HK-2 (cell line): ENCODE results near the gene TRAPPC3.
A peak's percentile ranks its signal among the peaks of the same experiment; 100 is the strongest.

ENCODE experiments used
- DNase-seq: peaks from one replicate; pipeline ENCODE4 v3.0.0-alpha.2; 2018; ENCODE audit not compliant: unreplicated experiment

The TRAPPC3 gene

DNA sequence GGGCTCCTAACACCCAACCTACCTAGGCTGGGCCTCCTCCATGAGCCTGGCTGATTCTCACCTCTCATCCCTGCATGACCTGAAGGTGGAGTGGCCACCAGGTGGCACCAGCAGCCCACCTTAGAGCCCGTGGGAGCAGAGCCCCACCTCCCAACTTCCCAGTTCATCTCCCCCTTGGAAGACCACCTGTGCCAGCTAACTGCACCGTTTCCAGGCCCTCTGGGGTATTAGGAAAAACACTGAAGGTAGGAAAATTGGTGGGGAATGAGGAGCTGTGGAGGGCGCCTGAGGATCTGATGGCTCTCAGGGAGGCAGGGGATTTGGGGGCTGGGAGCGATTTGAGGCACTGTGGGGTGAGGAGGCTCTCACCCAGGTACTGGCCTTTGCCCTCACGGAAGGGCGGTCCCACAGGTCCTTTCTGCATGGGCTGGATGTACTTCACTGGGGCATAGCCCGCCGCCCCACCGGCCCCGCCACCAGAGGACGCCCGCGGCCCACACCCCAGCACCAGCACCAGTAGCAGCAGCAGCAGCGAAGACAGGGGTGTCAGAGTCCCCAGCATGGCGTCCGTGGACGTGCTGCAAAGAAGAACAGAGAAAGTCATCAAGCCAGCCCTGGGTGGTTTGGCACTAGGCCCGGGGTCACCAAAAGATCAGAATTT, 49.5 kb downstream of the TRAPPC3 start:
- peak; percentile 80 for DNase-seq

- DNase-seq = no peak
Measured at GRCh38 chr1:36098650-36099365, 50.5 kb downstream of the TRAPPC3 start.

DNA sequence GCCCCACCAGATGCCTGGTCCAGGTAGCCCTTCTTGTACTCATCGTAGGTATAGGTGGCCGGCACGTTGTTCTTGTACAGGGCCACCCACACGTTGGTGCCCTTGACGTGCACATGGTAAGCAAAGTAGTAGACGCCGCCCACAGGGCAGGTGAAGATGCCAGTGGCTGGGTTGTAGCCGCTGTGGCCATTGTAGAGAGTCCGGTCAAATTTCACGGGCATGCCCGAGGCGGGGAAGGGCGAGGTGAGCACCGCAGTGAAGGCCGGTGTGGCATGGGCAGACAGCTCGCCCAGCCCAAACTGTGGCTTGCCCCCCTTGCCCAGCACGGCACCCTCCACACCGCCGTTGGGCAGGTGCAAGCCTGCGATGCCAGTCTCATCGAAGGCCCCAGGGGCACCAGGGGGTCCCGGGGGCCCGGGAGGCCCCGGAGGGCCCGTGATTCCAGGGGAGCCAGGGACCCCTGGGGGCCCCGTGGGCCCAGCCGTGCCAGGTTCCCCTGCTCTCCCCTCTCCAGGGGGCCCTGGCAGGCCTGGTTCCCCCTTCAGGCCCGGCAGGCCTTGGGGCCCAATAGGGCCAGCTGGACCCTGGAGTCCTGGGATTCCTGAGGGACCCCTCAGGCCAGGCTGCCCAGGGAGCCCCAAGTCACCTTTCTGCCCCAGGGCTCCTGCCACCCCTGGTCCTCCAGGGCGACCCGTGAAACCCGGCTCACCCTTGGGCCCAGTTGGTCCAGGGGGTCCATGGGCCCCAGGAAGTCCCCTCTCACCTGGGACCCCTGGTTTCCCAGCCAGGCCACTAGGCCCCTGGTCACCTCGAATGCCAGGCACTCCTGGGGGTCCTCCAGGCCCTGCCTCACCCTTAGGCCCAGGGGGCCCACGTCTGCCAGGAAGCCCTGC, 51.3 kb downstream of the TRAPPC3 start:
- no peak for DNase-seq

GRCh38 chr1:36096500-36097432, 52.5 kb downstream of the TRAPPC3 start:
- DNase-seq = peak; percentile 22

DNA sequence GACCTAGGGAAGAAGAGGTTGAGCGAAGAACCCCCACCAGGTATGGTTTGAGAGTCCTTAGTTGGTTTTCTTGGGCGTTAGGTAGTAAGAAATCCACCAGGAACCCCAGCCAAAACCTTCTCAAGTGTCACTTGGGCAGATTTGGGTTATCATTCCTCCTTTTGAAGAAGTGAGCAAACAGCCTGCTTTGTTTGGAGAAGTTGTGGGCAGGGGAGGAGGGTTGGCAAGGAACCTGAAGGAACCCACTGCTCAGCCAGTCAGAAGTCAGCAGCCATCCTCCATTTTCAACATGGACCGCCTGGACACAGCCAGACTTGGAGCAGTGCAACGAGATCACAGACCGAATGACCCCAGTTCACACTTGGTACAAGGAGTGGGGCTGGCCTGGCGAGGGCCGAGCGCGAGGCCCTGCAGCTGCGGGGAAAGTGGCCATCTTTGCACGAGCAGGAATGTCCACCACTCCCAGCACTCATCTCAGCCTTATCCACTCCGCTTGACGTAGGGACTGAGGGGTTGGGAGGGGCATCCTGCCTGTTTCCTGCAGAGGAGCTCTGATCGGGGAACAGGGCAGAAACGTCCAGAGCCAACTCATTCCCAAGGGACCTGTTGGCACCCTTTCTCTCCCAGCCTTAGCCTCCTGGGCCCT, 53.4 kb downstream of the TRAPPC3 start:
- DNase-seq = no peak

- no peak for DNase-seq
Measured at GRCh38 chr1:36094621-36095061, 54.6 kb downstream of the TRAPPC3 start.

- no peak for DNase-seq
Measured at GRCh38 chr1:36093929-36094328, 55.4 kb downstream of the TRAPPC3 start.

DNA sequence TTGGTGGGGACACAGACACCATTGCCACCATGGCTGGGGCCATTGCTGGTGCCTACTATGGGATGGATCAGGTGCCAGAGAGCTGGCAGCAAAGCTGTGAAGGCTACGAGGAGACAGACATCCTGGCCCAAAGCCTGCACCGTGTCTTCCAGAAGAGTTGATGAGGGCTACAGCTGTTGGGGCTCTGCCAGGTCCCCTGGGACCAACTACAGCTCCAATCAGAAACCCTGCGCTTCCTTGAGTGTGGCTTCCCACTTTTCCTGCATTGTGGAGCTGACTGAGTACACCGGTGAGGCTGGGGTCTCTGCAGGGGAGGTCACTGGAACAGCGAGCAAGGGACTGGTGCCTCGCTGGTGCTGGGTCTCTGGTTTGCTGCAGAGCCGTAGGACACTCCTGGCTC, 56.1 kb downstream of the TRAPPC3 start:
- DNase-seq = no peak

GRCh38 chr1:36092798-36093185, 56.5 kb downstream of the TRAPPC3 start:
- DNase-seq = no peak

DNA sequence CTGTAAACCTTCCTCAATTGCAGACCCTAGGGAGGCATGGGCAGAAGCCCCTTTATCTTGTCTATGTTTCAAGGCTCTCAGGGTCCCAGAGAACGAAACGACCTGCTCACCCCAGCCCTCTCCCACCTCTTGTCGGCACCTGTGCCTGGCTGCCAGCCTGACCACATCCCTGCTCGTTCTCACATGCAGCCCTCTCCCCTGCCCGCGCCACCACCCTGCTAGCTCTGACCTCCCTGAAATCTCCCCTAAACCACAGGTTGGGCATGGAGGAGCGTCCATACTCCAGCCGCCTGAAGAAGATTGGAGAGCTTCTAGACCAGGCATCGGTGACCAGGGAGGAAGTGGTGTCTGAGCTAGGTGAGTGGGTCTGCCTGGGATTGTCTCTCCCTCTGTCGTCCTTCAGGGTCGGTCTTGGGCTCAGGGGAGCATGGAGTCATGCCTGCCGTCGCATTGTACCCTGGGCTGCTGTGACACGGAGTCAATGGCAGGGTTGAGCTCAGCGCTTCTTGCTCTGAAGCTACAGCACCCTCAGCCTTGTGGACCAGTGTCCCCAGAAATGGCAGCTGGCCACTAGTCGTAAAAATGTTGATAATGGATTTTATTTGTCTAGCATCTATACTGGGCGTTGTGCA, 57.0 kb downstream of the TRAPPC3 start:
- DNase-seq = no peak

- no peak for DNase-seq
Measured at GRCh38 chr1:36091698-36092097, 57.6 kb downstream of the TRAPPC3 start.

- DNase-seq = no peak
Measured at GRCh38 chr1:36091141-36091540, 58.1 kb downstream of the TRAPPC3 start.

GRCh38 chr1:36089393-36090121, 59.7 kb downstream of the TRAPPC3 start:
- peak; percentile 30 for DNase-seq

DNA sequence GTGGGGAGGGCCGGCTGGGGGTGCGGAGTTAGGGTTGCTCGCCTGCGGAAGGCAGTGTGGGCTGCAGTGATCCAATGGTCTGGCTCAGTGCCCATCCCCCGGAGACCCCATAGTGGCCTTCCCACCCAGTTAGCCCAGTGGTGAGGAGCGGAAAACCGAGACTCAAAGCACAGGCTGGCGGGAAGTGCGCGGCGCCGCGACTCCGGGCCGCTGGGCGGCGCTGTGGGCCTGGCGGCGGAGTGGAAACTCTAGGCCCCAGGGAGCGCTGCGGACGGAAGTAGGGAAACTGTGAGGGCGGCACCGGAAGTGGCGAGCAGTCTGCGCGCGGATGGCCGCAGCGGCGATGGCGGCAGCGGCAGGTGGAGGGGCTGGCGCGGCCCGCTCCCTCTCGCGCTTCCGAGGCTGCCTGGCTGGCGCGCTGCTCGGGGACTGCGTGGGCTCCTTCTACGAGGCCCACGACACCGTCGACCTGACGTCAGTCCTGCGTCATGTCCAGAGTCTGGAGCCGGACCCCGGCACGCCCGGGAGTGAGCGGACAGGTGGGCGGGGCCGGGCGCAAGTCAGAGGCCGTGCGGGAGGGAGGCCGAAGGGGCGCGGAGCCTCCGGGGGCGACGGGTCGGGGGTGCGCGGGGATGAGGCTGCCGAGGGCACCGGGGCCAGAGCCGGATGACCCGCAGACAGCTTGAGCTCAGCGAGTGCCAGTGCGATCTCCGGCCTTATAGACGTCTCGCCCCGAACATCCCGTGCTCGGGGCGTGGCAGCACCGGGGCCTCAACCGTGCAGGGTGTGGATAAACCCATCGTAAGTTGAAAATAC, 60.5 kb downstream of the TRAPPC3 start, which contains the start of gene ADPRS:
Gene ADPRS (plus strand): TSS at position 316 of the 816 bp plus-strand sequence. CDS start 13 bp downstream, at position 329.
- peak; percentile 90 for DNase-seq

DNA sequence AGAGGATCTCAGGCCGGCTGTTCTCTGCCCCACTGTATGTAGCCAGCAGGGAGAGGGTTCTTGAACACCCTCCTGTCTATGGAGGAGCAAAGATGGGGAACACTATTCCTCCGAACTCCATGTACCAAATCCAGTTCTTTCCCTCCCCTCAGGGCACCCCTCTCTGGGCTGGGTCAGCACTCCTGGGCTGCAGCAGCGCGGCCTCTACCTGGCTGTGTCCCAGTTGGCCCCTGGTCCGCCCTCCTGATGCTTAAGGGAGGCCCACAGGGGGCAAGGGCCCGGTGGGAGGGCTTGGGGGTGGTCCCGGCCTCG, 61.1 kb downstream of the TRAPPC3 start:
- no peak for DNase-seq

DNA sequence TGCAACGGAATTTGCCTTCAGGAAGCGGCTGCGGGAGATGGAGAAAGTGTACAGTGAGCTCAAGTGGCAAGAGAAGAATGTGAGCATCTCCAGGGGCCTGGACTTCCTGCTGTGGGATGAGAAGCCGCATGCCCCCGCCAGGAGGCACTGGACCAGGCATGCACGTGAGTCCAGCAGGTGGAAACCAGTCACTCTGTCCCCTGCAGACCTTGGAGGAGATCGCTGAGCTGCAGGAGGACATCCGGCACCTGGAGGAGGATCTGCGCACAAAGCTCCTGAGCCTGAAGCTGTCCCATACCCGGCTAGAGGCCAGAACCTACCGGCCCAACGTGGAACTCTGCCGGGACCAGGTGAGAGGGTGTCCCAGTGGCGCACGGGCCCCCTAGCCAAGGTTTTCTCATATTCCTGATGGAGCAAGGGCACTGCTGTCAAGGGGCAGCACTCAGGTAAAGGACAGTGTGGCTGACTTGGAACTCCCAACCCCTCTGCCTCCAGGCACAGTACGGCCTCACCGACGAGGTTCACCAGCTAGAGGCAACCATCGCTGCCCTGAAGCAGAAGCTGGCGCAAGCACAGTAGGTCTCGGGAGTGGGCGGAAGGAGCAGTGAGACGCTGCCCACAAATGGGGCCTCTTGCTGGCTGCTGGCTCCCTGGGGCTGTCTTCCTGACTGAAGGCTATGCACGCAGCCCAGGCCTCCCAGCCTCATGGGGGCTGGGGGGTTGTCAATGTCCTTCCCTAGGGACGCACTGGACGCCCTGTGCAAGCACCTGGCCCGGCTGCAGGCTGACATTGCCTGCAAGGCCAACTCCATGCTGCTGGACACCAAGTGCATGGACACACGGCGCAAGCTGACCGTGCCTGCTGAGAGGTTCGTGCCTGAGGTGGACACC, 61.8 kb downstream of the TRAPPC3 start:
- DNase-seq = no peak
